ENCODE results near the gene MAD1L1.

The MAD1L1 gene

GRCh38 chr7:1890289-1891235 lies 342.2 kb downstream of the MAD1L1 start:
- Histone ChIP-seq H3K27me3 (ENCODE audit: control insufficient read depth, insufficient read depth, low read length) (no peaks in the 10 kb centered on the region), H3K9me3 (ENCODE audit: control insufficient read depth, insufficient read depth, low read length) (no peaks in the 10 kb centered on the region), H3K4me1 (ENCODE audit: control insufficient read depth, insufficient read depth, low read length) (no peaks in the 10 kb centered on the region), H3K9ac (ENCODE audit: low read depth, low read length) (no peak overlapping the region), H3K36me3 (ENCODE audit: control insufficient read depth, insufficient read depth, low read length) (peaks cover 32% of the 10 kb centered on the region), H3K4me3 (ENCODE audit: low read depth, low read length) (no peak overlapping the region)

GRCh38 chr7:1889556-1890181 lies 343.1 kb downstream of the MAD1L1 start:
- H3K9me3 ChIP-seq (ENCODE audit: control insufficient read depth, insufficient read depth, low read length): no peaks in the 10 kb centered on the region
- no peaks in the 10 kb centered on the region for H3K4me1 ChIP-seq (ENCODE audit: control insufficient read depth, insufficient read depth, low read length)
- H3K36me3 ChIP-seq (ENCODE audit: control insufficient read depth, insufficient read depth, low read length): peaks cover 28% of the 10 kb centered on the region
- H3K9ac ChIP-seq (ENCODE audit: low read depth, low read length): no peak overlapping the region
- H3K27me3 ChIP-seq (ENCODE audit: control insufficient read depth, insufficient read depth, low read length): no peaks in the 10 kb centered on the region
- H3K4me3 ChIP-seq (ENCODE audit: low read depth, low read length): no peak overlapping the region

GRCh38 chr7:1889091-1889490 lies 343.7 kb downstream of the MAD1L1 start:
- Histone ChIP-seq H3K36me3 (ENCODE audit: control insufficient read depth, insufficient read depth, low read length) (peaks cover 28% of the 10 kb centered on the region), H3K27me3 (ENCODE audit: control insufficient read depth, insufficient read depth, low read length) (no peaks in the 10 kb centered on the region), H3K9ac (ENCODE audit: low read depth, low read length) (no peak overlapping the region)

GRCh38 chr7:1888425-1888824 lies 344.3 kb downstream of the MAD1L1 start:
- Histone ChIP-seq H3K4me3 (ENCODE audit: low read depth, low read length) (no peak overlapping the region), H3K4me1 (ENCODE audit: control insufficient read depth, insufficient read depth, low read length) (no peaks in the 10 kb centered on the region), H3K9ac (ENCODE audit: low read depth, low read length) (no peak overlapping the region), H3K36me3 (ENCODE audit: control insufficient read depth, insufficient read depth, low read length) (peaks cover 28% of the 10 kb centered on the region), H3K27me3 (ENCODE audit: control insufficient read depth, insufficient read depth, low read length) (no peaks in the 10 kb centered on the region), H3K9me3 (ENCODE audit: control insufficient read depth, insufficient read depth, low read length) (no peaks in the 10 kb centered on the region)

More at GRCh38 chr7:1889091-1889490, 343.7 kb downstream of the MAD1L1 start:
- Histone ChIP-seq H3K4me1 (ENCODE audit: control insufficient read depth, insufficient read depth, low read length) (no peaks in the 10 kb centered on the region), H3K9me3 (ENCODE audit: control insufficient read depth, insufficient read depth, low read length) (no peaks in the 10 kb centered on the region), H3K4me3 (ENCODE audit: low read depth, low read length) (no peak overlapping the region)

GRCh38 chr7:1887251-1887650 lies 345.5 kb downstream of the MAD1L1 start:
- Histone ChIP-seq H3K27me3 (ENCODE audit: control insufficient read depth, insufficient read depth, low read length) (no peaks in the 10 kb centered on the region), H3K4me1 (ENCODE audit: control insufficient read depth, insufficient read depth, low read length) (no peaks in the 10 kb centered on the region), H3K9ac (ENCODE audit: low read depth, low read length) (no peak overlapping the region), H3K9me3 (ENCODE audit: control insufficient read depth, insufficient read depth, low read length) (no peaks in the 10 kb centered on the region), H3K4me3 (ENCODE audit: low read depth, low read length) (no peak overlapping the region), H3K36me3 (ENCODE audit: control insufficient read depth, insufficient read depth, low read length) (peaks cover 28% of the 10 kb centered on the region)

- H3K4me1 ChIP-seq (ENCODE audit: control insufficient read depth, insufficient read depth, low read length): no peaks in the 10 kb centered on the region
- no peaks in the 10 kb centered on the region for H3K27me3 ChIP-seq (ENCODE audit: control insufficient read depth, insufficient read depth, low read length)
- no peaks in the 10 kb centered on the region for H3K9me3 ChIP-seq (ENCODE audit: control insufficient read depth, insufficient read depth, low read length)
- H3K36me3 ChIP-seq (ENCODE audit: control insufficient read depth, insufficient read depth, low read length): peaks cover 30% of the 10 kb centered on the region
- H3K9ac ChIP-seq (ENCODE audit: low read depth, low read length): no peak overlapping the region
- no peak overlapping the region for H3K4me3 ChIP-seq (ENCODE audit: low read depth, low read length)
These were observed 346.2 kb downstream of the MAD1L1 start for GRCh38 chr7:1886361-1887064.

GRCh38 chr7:1885465-1886226 lies 347.1 kb downstream of the MAD1L1 start:
- no peak overlapping the region for H3K4me3 ChIP-seq (ENCODE audit: low read depth, low read length)
- H3K9ac ChIP-seq (ENCODE audit: low read depth, low read length): no peak overlapping the region
- peaks cover 30% of the 10 kb centered on the region for H3K36me3 ChIP-seq (ENCODE audit: control insufficient read depth, insufficient read depth, low read length)

GRCh38 chr7:1884583-1885350 lies 348.0 kb downstream of the MAD1L1 start:
- Histone ChIP-seq H3K4me3 (ENCODE audit: low read depth, low read length) (no peak overlapping the region), H3K9me3 (ENCODE audit: control insufficient read depth, insufficient read depth, low read length) (no peaks in the 10 kb centered on the region), H3K4me1 (ENCODE audit: control insufficient read depth, insufficient read depth, low read length) (no peaks in the 10 kb centered on the region), H3K36me3 (ENCODE audit: control insufficient read depth, insufficient read depth, low read length) (peaks cover 30% of the 10 kb centered on the region), H3K9ac (ENCODE audit: low read depth, low read length) (no peak overlapping the region), H3K27me3 (ENCODE audit: control insufficient read depth, insufficient read depth, low read length) (no peaks in the 10 kb centered on the region)

More at GRCh38 chr7:1885465-1886226, 347.1 kb downstream of the MAD1L1 start:
- Histone ChIP-seq H3K4me1 (ENCODE audit: control insufficient read depth, insufficient read depth, low read length) (no peaks in the 10 kb centered on the region), H3K27me3 (ENCODE audit: control insufficient read depth, insufficient read depth, low read length) (no peaks in the 10 kb centered on the region), H3K9me3 (ENCODE audit: control insufficient read depth, insufficient read depth, low read length) (no peaks in the 10 kb centered on the region)

GRCh38 chr7:1883834-1884582 lies 348.7 kb downstream of the MAD1L1 start:
- H3K9me3 ChIP-seq (ENCODE audit: control insufficient read depth, insufficient read depth, low read length): no peaks in the 10 kb centered on the region
- no peak overlapping the region for H3K4me3 ChIP-seq (ENCODE audit: low read depth, low read length)
- peaks cover 27% of the 10 kb centered on the region for H3K36me3 ChIP-seq (ENCODE audit: control insufficient read depth, insufficient read depth, low read length)
- no peaks in the 10 kb centered on the region for H3K4me1 ChIP-seq (ENCODE audit: control insufficient read depth, insufficient read depth, low read length)
- no peaks in the 10 kb centered on the region for H3K27me3 ChIP-seq (ENCODE audit: control insufficient read depth, insufficient read depth, low read length)
- H3K9ac ChIP-seq (ENCODE audit: low read depth, low read length): no peak overlapping the region

GRCh38 chr7:1883031-1883761 lies 349.5 kb downstream of the MAD1L1 start:
- Histone ChIP-seq H3K4me1 (ENCODE audit: control insufficient read depth, insufficient read depth, low read length) (no peaks in the 10 kb centered on the region), H3K36me3 (ENCODE audit: control insufficient read depth, insufficient read depth, low read length) (peaks cover 21% of the 10 kb centered on the region), H3K4me3 (ENCODE audit: low read depth, low read length) (no peak overlapping the region), H3K9me3 (ENCODE audit: control insufficient read depth, insufficient read depth, low read length) (no peaks in the 10 kb centered on the region), H3K27me3 (ENCODE audit: control insufficient read depth, insufficient read depth, low read length) (no peaks in the 10 kb centered on the region), H3K9ac (ENCODE audit: low read depth, low read length) (no peak overlapping the region)
